ENCODE data around the gene CDIPT.
"Not testable (repeated sequence)": the region's sequence is repeated elsewhere in the genome, so short reads cannot be mapped to it uniquely, and the experiment has no call there.

CDIPT gene

GRCh38 chr16:29897333-29897732 lies 34.3 kb upstream of the CDIPT start:
- no peak overlapping the region for H3K9ac ChIP-seq (ENCODE audit: low read length in 5 of 5)

GRCh38 chr16:29896841-29897240 lies 33.8 kb upstream of the CDIPT start:
- no peak overlapping the region for H3K27ac ChIP-seq (ENCODE audit: low read depth, low read length)
- peaks cover 8 to 25% (median 19%) of the 10 kb centered on the region in 5 donors for H3K27me3 ChIP-seq (ENCODE audit: control insufficient read depth in 5 of 5, insufficient read depth in 4 of 5, low read length in 5 of 5)
- H3K9me3 ChIP-seq (ENCODE audit: control insufficient read depth in 5 of 5, low read length in 5 of 5): no peaks in the 10 kb centered on the region
- H3K9ac ChIP-seq (ENCODE audit: low read length in 5 of 5): no peak overlapping the region
- no peak overlapping the region for H3K4me3 ChIP-seq (ENCODE audit: low read depth in 1 of 5, low read length in 5 of 5)
- H3K36me3 ChIP-seq (ENCODE audit: control insufficient read depth in 5 of 5, insufficient read depth in 5 of 5, low read length in 5 of 5): no peaks in the 10 kb centered on the region
- H3K4me1 ChIP-seq (ENCODE audit: control insufficient read depth in 5 of 5, insufficient read depth in 5 of 5, low read length in 5 of 5): peaks cover 0 to 17% (median 11%) of the 10 kb centered on the region in 5 donors

More at GRCh38 chr16:29897333-29897732, 34.3 kb upstream of the CDIPT start:
- no peak overlapping the region for H3K27ac ChIP-seq (ENCODE audit: low read depth, low read length)
- no peaks in the 10 kb centered on the region for H3K36me3 ChIP-seq (ENCODE audit: control insufficient read depth in 5 of 5, insufficient read depth in 5 of 5, low read length in 5 of 5)
- H3K4me3 ChIP-seq (ENCODE audit: low read depth in 1 of 5, low read length in 5 of 5): no peak overlapping the region
- H3K27me3 ChIP-seq (ENCODE audit: control insufficient read depth in 5 of 5, insufficient read depth in 4 of 5, low read length in 5 of 5): peaks cover 8 to 25% (median 19%) of the 10 kb centered on the region in 5 donors
- H3K4me1 ChIP-seq (ENCODE audit: control insufficient read depth in 5 of 5, insufficient read depth in 5 of 5, low read length in 5 of 5): peaks cover 0 to 17% (median 11%) of the 10 kb centered on the region in 5 donors
- H3K9me3 ChIP-seq (ENCODE audit: control insufficient read depth in 5 of 5, low read length in 5 of 5): no peaks in the 10 kb centered on the region

GRCh38 chr16:29894352-29894751 lies 31.3 kb upstream of the CDIPT start:
- Histone ChIP-seq H3K36me3 (ENCODE audit: control insufficient read depth in 5 of 5, insufficient read depth in 5 of 5, low read length in 5 of 5) (no peaks in the 10 kb centered on the region), H3K9ac (ENCODE audit: low read length in 5 of 5) (no peak overlapping the region), H3K27ac (ENCODE audit: low read depth, low read length) (no peak overlapping the region), H3K27me3 (ENCODE audit: control insufficient read depth in 5 of 5, insufficient read depth in 4 of 5, low read length in 5 of 5) (peaks cover 8 to 21% (median 17%) of the 10 kb centered on the region in 5 donors), H3K4me3 (ENCODE audit: low read depth in 1 of 5, low read length in 5 of 5) (no peak overlapping the region), H3K4me1 (ENCODE audit: control insufficient read depth in 5 of 5, insufficient read depth in 5 of 5, low read length in 5 of 5) (peaks cover 0 to 5% (median 0%) of the 10 kb centered on the region in 5 donors), H3K9me3 (ENCODE audit: control insufficient read depth in 5 of 5, low read length in 5 of 5) (no peaks in the 10 kb centered on the region)

GRCh38 chr16:29893553-29893952 lies 30.5 kb upstream of the CDIPT start:
- H3K4me1 ChIP-seq (ENCODE audit: control insufficient read depth in 5 of 5, insufficient read depth in 5 of 5, low read length in 5 of 5): no peaks in the 10 kb centered on the region
- no peak overlapping the region for H3K4me3 ChIP-seq (ENCODE audit: low read depth in 1 of 5, low read length in 5 of 5)
- H3K27me3 ChIP-seq (ENCODE audit: control insufficient read depth in 5 of 5, insufficient read depth in 4 of 5, low read length in 5 of 5): peaks cover 8 to 18% (median 13%) of the 10 kb centered on the region in 5 donors
- H3K9ac ChIP-seq (ENCODE audit: low read length in 5 of 5): no peak overlapping the region
- no peaks in the 10 kb centered on the region for H3K36me3 ChIP-seq (ENCODE audit: control insufficient read depth in 5 of 5, insufficient read depth in 5 of 5, low read length in 5 of 5)
- no peaks in the 10 kb centered on the region for H3K9me3 ChIP-seq (ENCODE audit: control insufficient read depth in 5 of 5, low read length in 5 of 5)
- H3K27ac ChIP-seq (ENCODE audit: low read depth, low read length): no peak overlapping the region

- peaks cover 0 to 8% (median 3%) of the 10 kb centered on the region in 5 donors for H3K27me3 ChIP-seq (ENCODE audit: control insufficient read depth in 5 of 5, insufficient read depth in 4 of 5, low read length in 5 of 5)
- H3K27ac ChIP-seq (ENCODE audit: low read depth, low read length): no peak overlapping the region
- H3K36me3 ChIP-seq (ENCODE audit: control insufficient read depth in 5 of 5, insufficient read depth in 5 of 5, low read length in 5 of 5): no peaks in the 10 kb centered on the region
- H3K4me3 ChIP-seq (ENCODE audit: low read depth in 1 of 5, low read length in 5 of 5): no peak overlapping the region
- no peaks in the 10 kb centered on the region for H3K9me3 ChIP-seq (ENCODE audit: control insufficient read depth in 5 of 5, low read length in 5 of 5)
- H3K9ac ChIP-seq (ENCODE audit: low read length in 5 of 5): no peak overlapping the region
- no peaks in the 10 kb centered on the region for H3K4me1 ChIP-seq (ENCODE audit: control insufficient read depth in 5 of 5, insufficient read depth in 5 of 5, low read length in 5 of 5)
Observed at GRCh38 chr16:29892458-29892813, 29.4 kb upstream of the CDIPT start.

- Histone ChIP-seq H3K27me3 (ENCODE audit: control insufficient read depth in 5 of 5, insufficient read depth in 4 of 5, low read length in 5 of 5) (peaks cover 0 to 5% (median 2%) of the 10 kb centered on the region in 5 donors), H3K4me3 (ENCODE audit: low read depth in 1 of 5, low read length in 5 of 5) (no peak overlapping the region), H3K36me3 (ENCODE audit: control insufficient read depth in 5 of 5, insufficient read depth in 5 of 5, low read length in 5 of 5) (no peaks in the 10 kb centered on the region), H3K27ac (ENCODE audit: low read depth, low read length) (no peak overlapping the region), H3K9me3 (ENCODE audit: control insufficient read depth in 5 of 5, low read length in 5 of 5) (no peaks in the 10 kb centered on the region), H3K4me1 (ENCODE audit: control insufficient read depth in 5 of 5, insufficient read depth in 5 of 5, low read length in 5 of 5) (no peaks in the 10 kb centered on the region), H3K9ac (ENCODE audit: low read length in 5 of 5) (no peak overlapping the region)
Observed at GRCh38 chr16:29891525-29892457, 28.8 kb upstream of the CDIPT start.

GRCh38 chr16:29889372-29889771 lies 26.3 kb upstream of the CDIPT start:
- not testable (repeated sequence) for H3K4me1 ChIP-seq (ENCODE audit: control insufficient read depth in 5 of 5, insufficient read depth in 5 of 5, low read length in 5 of 5); H3K27ac ChIP-seq (ENCODE audit: low read depth, low read length); H3K36me3 ChIP-seq (ENCODE audit: control insufficient read depth in 5 of 5, insufficient read depth in 5 of 5, low read length in 5 of 5); H3K9ac ChIP-seq (ENCODE audit: low read length in 5 of 5); H3K9me3 ChIP-seq (ENCODE audit: control insufficient read depth in 5 of 5, low read length in 5 of 5); H3K4me3 ChIP-seq (ENCODE audit: low read depth in 1 of 5, low read length in 5 of 5); H3K27me3 ChIP-seq (ENCODE audit: control insufficient read depth in 5 of 5, insufficient read depth in 4 of 5, low read length in 5 of 5)

- Histone ChIP-seq H3K27me3 (ENCODE audit: control insufficient read depth in 5 of 5, insufficient read depth in 4 of 5, low read length in 5 of 5) (peaks cover 6 to 13% (median 8%) of the 10 kb centered on the region in 5 donors), H3K27ac (ENCODE audit: low read depth, low read length) (no peak overlapping the region), H3K4me3 (ENCODE audit: low read depth in 1 of 5, low read length in 5 of 5) (no peak overlapping the region), H3K9me3 (ENCODE audit: control insufficient read depth in 5 of 5, low read length in 5 of 5) (no peaks in the 10 kb centered on the region), H3K36me3 (ENCODE audit: control insufficient read depth in 5 of 5, insufficient read depth in 5 of 5, low read length in 5 of 5) (no peaks in the 10 kb centered on the region), H3K4me1 (ENCODE audit: control insufficient read depth in 5 of 5, insufficient read depth in 5 of 5, low read length in 5 of 5) (no peaks in the 10 kb centered on the region), H3K9ac (ENCODE audit: low read length in 5 of 5) (no peak overlapping the region)
Observed at GRCh38 chr16:29883987-29884386, 21.0 kb upstream of the CDIPT start.

GRCh38 chr16:29881050-29881449 lies 18.0 kb upstream of the CDIPT start:
- peaks cover 25 to 32% (median 28%) of the 10 kb centered on the region in 5 donors for H3K27me3 ChIP-seq (ENCODE audit: control insufficient read depth in 5 of 5, insufficient read depth in 4 of 5, low read length in 5 of 5)
- H3K9me3 ChIP-seq (ENCODE audit: control insufficient read depth in 5 of 5, low read length in 5 of 5): no peaks in the 10 kb centered on the region
- no peak overlapping the region for H3K27ac ChIP-seq (ENCODE audit: low read depth, low read length)
- H3K36me3 ChIP-seq (ENCODE audit: control insufficient read depth in 5 of 5, insufficient read depth in 5 of 5, low read length in 5 of 5): no peaks in the 10 kb centered on the region
- H3K4me3 ChIP-seq (ENCODE audit: low read depth in 1 of 5, low read length in 5 of 5): no peak overlapping the region
- H3K9ac ChIP-seq (ENCODE audit: low read length in 5 of 5): no peak overlapping the region
- peaks cover 0 to 15% (median 10%) of the 10 kb centered on the region in 5 donors for H3K4me1 ChIP-seq (ENCODE audit: control insufficient read depth in 5 of 5, insufficient read depth in 5 of 5, low read length in 5 of 5)

- Histone ChIP-seq H3K27ac (ENCODE audit: low read depth, low read length) (no peak overlapping the region), H3K4me3 (ENCODE audit: low read depth in 1 of 5, low read length in 5 of 5) (no peak overlapping the region), H3K9me3 (ENCODE audit: control insufficient read depth in 5 of 5, low read length in 5 of 5) (no peaks in the 10 kb centered on the region), H3K9ac (ENCODE audit: low read length in 5 of 5) (no peak overlapping the region), H3K4me1 (ENCODE audit: control insufficient read depth in 5 of 5, insufficient read depth in 5 of 5, low read length in 5 of 5) (peaks cover 0 to 15% (median 10%) of the 10 kb centered on the region in 5 donors), H3K36me3 (ENCODE audit: control insufficient read depth in 5 of 5, insufficient read depth in 5 of 5, low read length in 5 of 5) (no peaks in the 10 kb centered on the region), H3K27me3 (ENCODE audit: control insufficient read depth in 5 of 5, insufficient read depth in 4 of 5, low read length in 5 of 5) (peaks cover 25 to 39% (median 31%) of the 10 kb centered on the region in 5 donors)
Observed at GRCh38 chr16:29878172-29878571, 15.1 kb upstream of the CDIPT start.

Data from subcutaneous abdominal adipose tissue (tissue), 5 donors.